ENCODE results near the gene RPTOR.
A peak's percentile ranks its signal among the peaks of the same experiment; 100 is the strongest.

RPTOR gene

DNA sequence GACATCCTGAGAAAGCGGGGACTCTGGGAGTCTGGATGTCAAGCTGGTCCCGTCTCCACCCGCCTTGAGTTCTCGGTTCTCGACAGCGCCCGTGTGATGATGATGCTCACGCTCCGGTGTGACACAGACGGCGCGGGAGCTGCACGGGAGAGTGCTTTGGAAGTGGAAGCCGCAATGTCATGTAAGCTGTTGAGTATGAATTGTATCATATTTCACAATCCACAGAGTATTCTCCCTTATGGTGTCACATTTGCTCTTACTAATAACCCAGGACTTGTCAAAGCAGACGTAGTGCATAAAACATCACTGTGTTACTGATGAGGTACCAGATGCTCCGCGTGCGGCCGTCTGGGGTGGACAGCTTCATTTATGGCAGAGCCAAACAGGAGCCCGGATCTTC, 229.5 kb downstream of the RPTOR start (continued):
- TF ChIP-seq REPIN1 (tag by site-specific recombination; IDR thresholded peaks at IDR 0.05; ENCODE audit: low read depth) (no peak), ZNF777 (tag by site-specific recombination; IDR thresholded peaks at IDR 0.05; ENCODE audit: borderline replicate concordance) (no peak), ZNF785 (tag by site-specific recombination; IDR thresholded peaks at IDR 0.05) (no peak), SCRT1 (tag by site-specific recombination; IDR thresholded peaks at IDR 0.05; ENCODE audit: borderline replicate concordance) (no peak)

DNA sequence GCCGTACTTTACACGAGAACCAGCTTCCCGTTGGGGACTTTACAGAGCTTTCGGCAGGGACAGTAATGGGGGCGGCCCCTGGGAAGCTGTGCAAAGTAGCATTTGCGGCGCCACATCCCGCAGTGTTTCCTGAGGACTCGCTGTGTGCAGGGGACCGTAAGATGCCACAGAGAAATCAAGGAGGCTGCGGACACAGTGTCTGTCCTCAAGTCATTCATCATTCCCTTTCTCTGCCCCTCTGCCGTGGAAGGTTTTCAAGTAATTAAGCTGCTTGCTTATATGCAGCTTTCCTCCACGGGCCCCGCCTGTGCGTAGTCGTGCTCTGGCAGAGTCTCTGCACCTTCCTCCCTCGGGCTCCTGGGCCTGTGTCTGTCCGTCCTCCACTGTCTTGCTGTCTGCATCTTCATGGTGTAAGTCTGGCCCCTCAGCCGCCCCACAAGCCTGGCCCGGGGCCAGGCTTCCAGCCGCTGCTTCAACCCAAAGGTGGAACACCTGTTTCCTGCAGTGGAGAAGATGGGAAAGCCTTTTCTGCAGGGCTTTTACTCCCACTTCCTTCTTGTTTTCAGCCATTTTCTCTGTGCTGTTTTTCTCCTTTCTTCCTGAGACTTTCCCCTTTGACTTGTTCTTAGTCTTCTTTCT, 230.1 kb downstream of the RPTOR start:
- no peaks in the 10 kb centered on the region for H3K4me1 ChIP-seq (ENCODE audit: control insufficient read depth, insufficient read depth, low read length)
- no peak overlapping the region for H3K27ac ChIP-seq (ENCODE audit: extremely low read depth, low read depth, low read length)
- H3K9me3 ChIP-seq (ENCODE audit: control insufficient read depth, insufficient read depth, low read depth, low read length) = no peaks in the 10 kb centered on the region
- ChIA-PET CTCF (no interaction called here), POLR2A (no interaction called here)
- no peak for TF ChIP-seq ZNF121 (tag by site-specific recombination; IDR thresholded peaks at IDR 0.05)
- TF ChIP-seq EGR2 (tag by site-specific recombination; IDR thresholded peaks at IDR 0.05; ENCODE audit: low read depth) = no peak
- TF ChIP-seq ZNF138 (tag by site-specific recombination; IDR thresholded peaks at IDR 0.05; ENCODE audit: borderline replicate concordance) = no peak
- TF ChIP-seq ZNF311 (tag by site-specific recombination; IDR thresholded peaks at IDR 0.05; ENCODE audit: borderline replicate concordance) = no peak
- TF ChIP-seq, protein P1, sequence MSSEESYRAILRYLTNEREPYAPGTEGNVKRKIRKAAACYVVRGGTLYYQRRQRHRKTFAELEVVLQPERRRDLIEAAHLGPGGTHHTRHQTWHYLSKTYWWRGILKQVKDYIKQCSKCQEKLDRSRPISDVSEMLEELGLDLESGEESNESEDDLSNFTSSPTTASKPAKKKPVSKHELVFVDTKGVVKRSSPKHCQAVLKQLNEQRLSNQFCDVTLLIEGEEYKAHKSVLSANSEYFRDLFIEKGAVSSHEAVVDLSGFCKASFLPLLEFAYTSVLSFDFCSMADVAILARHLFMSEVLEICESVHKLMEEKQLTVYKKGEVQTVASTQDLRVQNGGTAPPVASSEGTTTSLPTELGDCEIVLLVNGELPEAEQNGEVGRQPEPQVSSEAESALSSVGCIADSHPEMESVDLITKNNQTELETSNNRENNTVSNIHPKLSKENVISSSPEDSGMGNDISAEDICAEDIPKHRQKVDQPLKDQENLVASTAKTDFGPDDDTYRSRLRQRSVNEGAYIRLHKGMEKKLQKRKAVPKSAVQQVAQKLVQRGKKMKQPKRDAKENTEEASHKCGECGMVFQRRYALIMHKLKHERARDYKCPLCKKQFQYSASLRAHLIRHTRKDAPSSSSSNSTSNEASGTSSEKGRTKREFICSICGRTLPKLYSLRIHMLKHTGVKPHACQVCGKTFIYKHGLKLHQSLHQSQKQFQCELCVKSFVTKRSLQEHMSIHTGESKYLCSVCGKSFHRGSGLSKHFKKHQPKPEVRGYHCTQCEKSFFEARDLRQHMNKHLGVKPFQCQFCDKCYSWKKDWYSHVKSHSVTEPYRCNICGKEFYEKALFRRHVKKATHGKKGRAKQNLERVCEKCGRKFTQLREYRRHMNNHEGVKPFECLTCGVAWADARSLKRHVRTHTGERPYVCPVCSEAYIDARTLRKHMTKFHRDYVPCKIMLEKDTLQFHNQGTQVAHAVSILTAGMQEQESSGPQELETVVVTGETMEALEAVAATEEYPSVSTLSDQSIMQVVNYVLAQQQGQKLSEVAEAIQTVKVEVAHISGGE (tag by site-specific recombination; conservative IDR thresholded peaks at IDR 0.05; ENCODE audit: low read depth) = no peak
- TF ChIP-seq PRDM1 (tag by site-specific recombination; IDR thresholded peaks at IDR 0.05) = peak; percentile 79
- no peak for TF ChIP-seq ZNF514 (tag by site-specific recombination; IDR thresholded peaks at IDR 0.05)
- H3K36me3 ChIP-seq (ENCODE audit: control insufficient read depth in 2 of 2, insufficient read depth in 1 of 2, low read length in 2 of 2) = peaks cover 0 to 22% of the 10 kb centered on the region in 2 experiments; a peak in 1 of 3 replicates
- no peak overlapping the region for H3K4me3 ChIP-seq (ENCODE audit: low read depth, low read length)

DNA sequence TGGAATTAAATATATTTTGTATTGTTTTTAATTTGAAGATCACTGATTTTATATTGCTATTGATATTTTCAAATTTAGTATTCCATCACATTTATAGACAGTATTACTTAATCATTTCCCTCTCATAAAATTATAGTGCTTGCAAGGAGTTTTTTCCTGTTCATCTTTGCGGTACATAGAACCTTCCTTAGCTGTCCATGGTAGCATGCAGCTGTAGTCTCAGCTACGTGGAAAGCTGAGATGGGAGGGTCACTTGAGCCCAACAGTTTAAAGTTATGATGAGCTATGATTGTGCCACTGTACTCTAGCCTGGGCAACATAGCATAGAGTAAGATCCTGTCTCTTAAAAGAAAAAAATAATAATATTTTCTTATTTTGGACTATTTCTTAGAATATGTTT, 231.2 kb downstream of the RPTOR start:
- POLR2A ChIA-PET = no interaction called here
- CTCF ChIA-PET = interaction anchor here (0.6 kb wide), 1 partner anchor 304 kb away, joined by 3 read pairs; no protein-coding TSS in a partner anchor

More for the DNA sequence above, 231.2 kb downstream of the RPTOR start:
- peaks cover 0 to 15% of the 10 kb centered on the region in 2 experiments; a peak in 1 of 3 replicates for H3K36me3 ChIP-seq (ENCODE audit: control insufficient read depth in 2 of 2, insufficient read depth in 1 of 2, low read length in 2 of 2)
- H3K4me1 ChIP-seq (ENCODE audit: control insufficient read depth, insufficient read depth, low read length) = no peaks in the 10 kb centered on the region
- TF ChIP-seq, protein P2, sequence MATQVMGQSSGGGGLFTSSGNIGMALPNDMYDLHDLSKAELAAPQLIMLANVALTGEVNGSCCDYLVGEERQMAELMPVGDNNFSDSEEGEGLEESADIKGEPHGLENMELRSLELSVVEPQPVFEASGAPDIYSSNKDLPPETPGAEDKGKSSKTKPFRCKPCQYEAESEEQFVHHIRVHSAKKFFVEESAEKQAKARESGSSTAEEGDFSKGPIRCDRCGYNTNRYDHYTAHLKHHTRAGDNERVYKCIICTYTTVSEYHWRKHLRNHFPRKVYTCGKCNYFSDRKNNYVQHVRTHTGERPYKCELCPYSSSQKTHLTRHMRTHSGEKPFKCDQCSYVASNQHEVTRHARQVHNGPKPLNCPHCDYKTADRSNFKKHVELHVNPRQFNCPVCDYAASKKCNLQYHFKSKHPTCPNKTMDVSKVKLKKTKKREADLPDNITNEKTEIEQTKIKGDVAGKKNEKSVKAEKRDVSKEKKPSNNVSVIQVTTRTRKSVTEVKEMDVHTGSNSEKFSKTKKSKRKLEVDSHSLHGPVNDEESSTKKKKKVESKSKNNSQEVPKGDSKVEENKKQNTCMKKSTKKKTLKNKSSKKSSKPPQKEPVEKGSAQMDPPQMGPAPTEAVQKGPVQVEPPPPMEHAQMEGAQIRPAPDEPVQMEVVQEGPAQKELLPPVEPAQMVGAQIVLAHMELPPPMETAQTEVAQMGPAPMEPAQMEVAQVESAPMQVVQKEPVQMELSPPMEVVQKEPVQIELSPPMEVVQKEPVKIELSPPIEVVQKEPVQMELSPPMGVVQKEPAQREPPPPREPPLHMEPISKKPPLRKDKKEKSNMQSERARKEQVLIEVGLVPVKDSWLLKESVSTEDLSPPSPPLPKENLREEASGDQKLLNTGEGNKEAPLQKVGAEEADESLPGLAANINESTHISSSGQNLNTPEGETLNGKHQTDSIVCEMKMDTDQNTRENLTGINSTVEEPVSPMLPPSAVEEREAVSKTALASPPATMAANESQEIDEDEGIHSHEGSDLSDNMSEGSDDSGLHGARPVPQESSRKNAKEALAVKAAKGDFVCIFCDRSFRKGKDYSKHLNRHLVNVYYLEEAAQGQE (tag by site-specific recombination; IDR thresholded peaks at IDR 0.05) = peak; percentile 83
- TF ChIP-seq, protein P3, sequence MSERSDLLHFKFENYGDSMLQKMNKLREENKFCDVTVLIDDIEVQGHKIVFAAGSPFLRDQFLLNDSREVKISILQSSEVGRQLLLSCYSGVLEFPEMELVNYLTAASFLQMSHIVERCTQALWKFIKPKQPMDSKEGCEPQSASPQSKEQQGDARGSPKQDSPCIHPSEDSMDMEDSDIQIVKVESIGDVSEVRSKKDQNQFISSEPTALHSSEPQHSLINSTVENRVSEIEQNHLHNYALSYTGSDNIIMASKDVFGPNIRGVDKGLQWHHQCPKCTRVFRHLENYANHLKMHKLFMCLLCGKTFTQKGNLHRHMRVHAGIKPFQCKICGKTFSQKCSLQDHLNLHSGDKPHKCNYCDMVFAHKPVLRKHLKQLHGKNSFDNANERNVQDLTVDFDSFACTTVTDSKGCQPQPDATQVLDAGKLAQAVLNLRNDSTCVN (tag by site-specific recombination; optimal IDR thresholded peaks at IDR 0.05) = no peak
- no peaks in the 10 kb centered on the region for H3K9me3 ChIP-seq (ENCODE audit: control insufficient read depth, insufficient read depth, low read depth, low read length)
- H3K4me3 ChIP-seq (ENCODE audit: low read depth, low read length) = no peak overlapping the region
- H3K27ac ChIP-seq (ENCODE audit: extremely low read depth, low read depth, low read length) = no peak overlapping the region
